Activated T-cell treated with anti-CD3 and anti-CD28 coated beads, Interleukin-2, amount 50 U/mL, for 24 hours (primary cell): ENCODE results near the gene ANKFN1.

ENCODE experiments used
- DNase-seq: peaks from one replicate; pipeline ENCODE4 v3.0.0-alpha.2; 2020
- H3K27ac Mint-ChIP-seq: 2 replicates; pipeline ENCODE4 v1.8.0; 2020; ENCODE audit warnings: mild to moderate bottlenecking, mixed read lengths
- H3K27me3 Mint-ChIP-seq: 2 replicates; pipeline ENCODE4 v1.8.0; 2020; ENCODE audit warnings: mixed read lengths
- H3K36me3 Mint-ChIP-seq: 2 replicates; pipeline ENCODE4 v1.8.0; 2020; ENCODE audit warnings: low read depth, mixed read lengths
- H3K4me1 Mint-ChIP-seq: 2 replicates; pipeline ENCODE4 v1.8.0; 2020; ENCODE audit warnings: low read depth, mixed read lengths
- H3K4me3 Mint-ChIP-seq: 2 replicates; pipeline ENCODE4 v1.8.0; 2020; ENCODE audit warnings: mild to moderate bottlenecking, moderate library complexity, mixed read lengths
- H3K9me3 Mint-ChIP-seq: 2 replicates; pipeline ENCODE4 v1.8.0; 2020; ENCODE audit warnings: mixed read lengths

Gene ANKFN1

GRCh38 chr17:56152874-56153602, at the start of gene ANKFN1:
TSS of gene ANKFN1 (plus strand) at chr17:56153475. CDS start at chr17:56212668, 59,193 bp downstream.
- H3K27me3 Mint-ChIP-seq: no peaks in the 10 kb centered on the region
- H3K27ac Mint-ChIP-seq: no peak within 1 kb of the TSS
- no peaks in the 10 kb centered on the region for H3K4me1 Mint-ChIP-seq
- H3K36me3 Mint-ChIP-seq: no peaks in the 10 kb centered on the region
- no peaks in the 10 kb centered on the region for H3K9me3 Mint-ChIP-seq
- no peak for DNase-seq
- H3K4me3 Mint-ChIP-seq: no peak within 1 kb of the TSS

- Mint-ChIP-seq H3K27me3 (peaks cover 4% of the 10 kb centered on the region), H3K27ac (no peak overlapping the region), H3K9me3 (no peaks in the 10 kb centered on the region), H3K4me1 (no peaks in the 10 kb centered on the region), H3K36me3 (no peaks in the 10 kb centered on the region), H3K4me3 (no peak overlapping the region)
- no peak for DNase-seq
These were observed 44.4 kb upstream of the ANKFN1 start for GRCh38 chr17:56108811-56109284.

- H3K9me3 Mint-ChIP-seq: no peaks in the 10 kb centered on the region
- H3K4me3 Mint-ChIP-seq: no peak overlapping the region
- no peaks in the 10 kb centered on the region for H3K36me3 Mint-ChIP-seq
- no peaks in the 10 kb centered on the region for H3K4me1 Mint-ChIP-seq
- H3K27me3 Mint-ChIP-seq: peaks cover 4% of the 10 kb centered on the region
- no peak overlapping the region for H3K27ac Mint-ChIP-seq
- no peak for DNase-seq
These were observed 43.4 kb upstream of the ANKFN1 start for GRCh38 chr17:56109836-56110235.

GRCh38 chr17:56110463-56111135, 42.7 kb upstream of the ANKFN1 start:
- Mint-ChIP-seq H3K36me3 (no peaks in the 10 kb centered on the region), H3K27ac (no peak overlapping the region), H3K27me3 (peaks cover 4% of the 10 kb centered on the region), H3K9me3 (no peaks in the 10 kb centered on the region), H3K4me1 (no peaks in the 10 kb centered on the region), H3K4me3 (no peak overlapping the region)
- DNase-seq: no peak

GRCh38 chr17:56111706-56112485, 41.4 kb upstream of the ANKFN1 start:
- Mint-ChIP-seq H3K27ac (no peak overlapping the region), H3K9me3 (no peaks in the 10 kb centered on the region), H3K4me1 (no peaks in the 10 kb centered on the region), H3K36me3 (no peaks in the 10 kb centered on the region), H3K27me3 (peaks cover 4% of the 10 kb centered on the region), H3K4me3 (no peak overlapping the region)
- no peak for DNase-seq

- H3K36me3 Mint-ChIP-seq: no peaks in the 10 kb centered on the region
- peaks cover 4% of the 10 kb centered on the region for H3K27me3 Mint-ChIP-seq
- DNase-seq: no peak
- H3K4me3 Mint-ChIP-seq: no peak overlapping the region
- H3K27ac Mint-ChIP-seq: no peak overlapping the region
- no peaks in the 10 kb centered on the region for H3K9me3 Mint-ChIP-seq
- no peaks in the 10 kb centered on the region for H3K4me1 Mint-ChIP-seq
These were observed 39.8 kb upstream of the ANKFN1 start for GRCh38 chr17:56113486-56113885.

GRCh38 chr17:56114469-56114868, 38.8 kb upstream of the ANKFN1 start:
- H3K4me3 Mint-ChIP-seq: no peak overlapping the region
- no peaks in the 10 kb centered on the region for H3K9me3 Mint-ChIP-seq
- DNase-seq: no peak
- H3K27me3 Mint-ChIP-seq: no peaks in the 10 kb centered on the region
- no peaks in the 10 kb centered on the region for H3K36me3 Mint-ChIP-seq
- H3K27ac Mint-ChIP-seq: no peak overlapping the region
- H3K4me1 Mint-ChIP-seq: no peaks in the 10 kb centered on the region

- no peak overlapping the region for H3K4me3 Mint-ChIP-seq
- no peaks in the 10 kb centered on the region for H3K36me3 Mint-ChIP-seq
- no peaks in the 10 kb centered on the region for H3K9me3 Mint-ChIP-seq
- no peak overlapping the region for H3K27ac Mint-ChIP-seq
- DNase-seq: no peak
- H3K4me1 Mint-ChIP-seq: no peaks in the 10 kb centered on the region
- no peaks in the 10 kb centered on the region for H3K27me3 Mint-ChIP-seq
These were observed 34.1 kb upstream of the ANKFN1 start for GRCh38 chr17:56119191-56119590.

- H3K27ac Mint-ChIP-seq: no peak overlapping the region
- H3K4me3 Mint-ChIP-seq: no peak overlapping the region
- no peaks in the 10 kb centered on the region for H3K4me1 Mint-ChIP-seq
- no peak for DNase-seq
- no peaks in the 10 kb centered on the region for H3K36me3 Mint-ChIP-seq
- no peaks in the 10 kb centered on the region for H3K9me3 Mint-ChIP-seq
- no peaks in the 10 kb centered on the region for H3K27me3 Mint-ChIP-seq
These were observed 33.3 kb upstream of the ANKFN1 start for GRCh38 chr17:56119936-56120335.

- H3K9me3 Mint-ChIP-seq: no peaks in the 10 kb centered on the region
- no peaks in the 10 kb centered on the region for H3K36me3 Mint-ChIP-seq
- H3K4me3 Mint-ChIP-seq: no peak overlapping the region
- H3K27me3 Mint-ChIP-seq: peaks cover 3% of the 10 kb centered on the region
- DNase-seq: no peak
- no peak overlapping the region for H3K27ac Mint-ChIP-seq
- H3K4me1 Mint-ChIP-seq: no peaks in the 10 kb centered on the region
These were observed 31.9 kb upstream of the ANKFN1 start for GRCh38 chr17:56121191-56122051.

- Mint-ChIP-seq H3K36me3 (no peaks in the 10 kb centered on the region), H3K27me3 (peaks cover 3% of the 10 kb centered on the region), H3K4me3 (no peak overlapping the region), H3K9me3 (no peaks in the 10 kb centered on the region), H3K4me1 (no peaks in the 10 kb centered on the region), H3K27ac (no peak overlapping the region)
- DNase-seq: no peak
These were observed 27.1 kb upstream of the ANKFN1 start for GRCh38 chr17:56125830-56126819.

GRCh38 chr17:56130026-56130425, 23.2 kb upstream of the ANKFN1 start:
- H3K9me3 Mint-ChIP-seq: no peaks in the 10 kb centered on the region

GRCh38 chr17:56130631-56131030, 22.6 kb upstream of the ANKFN1 start:
- DNase-seq: no peak
- Mint-ChIP-seq H3K27me3 (peaks cover 3% of the 10 kb centered on the region), H3K27ac (no peak overlapping the region), H3K4me1 (no peaks in the 10 kb centered on the region), H3K36me3 (no peaks in the 10 kb centered on the region), H3K4me3 (no peak overlapping the region), H3K9me3 (no peaks in the 10 kb centered on the region)

More at GRCh38 chr17:56130026-56130425, 23.2 kb upstream of the ANKFN1 start:
- Mint-ChIP-seq H3K4me1 (no peaks in the 10 kb centered on the region), H3K27ac (no peak overlapping the region), H3K36me3 (no peaks in the 10 kb centered on the region), H3K27me3 (peaks cover 5% of the 10 kb centered on the region), H3K4me3 (no peak overlapping the region)
- no peak for DNase-seq
